Forelimb muscle (tissue), 1 donor: ENCODE results near the gene GADL1. TPM values are rescaled to one million over a fixed set of nuclear protein-coding genes. Genes with fewer than 3 reads are reported as not detected.

ENCODE experiments used
- DNase-seq: peaks from one replicate; pipeline ENCODE4 v3.0.0-alpha.2; 2013; ENCODE audit warnings: low read depth
- polyA plus RNA-seq: library from polyadenylated mRNA; unstranded; fragments of 120-200 nt; gene quantifications from one replicate; pipeline ENCODE4 v1.2.1, GENCODE V29; 2013; ENCODE audit not compliant: insufficient read length

Gene GADL1
- polyA plus RNA-seq, 1 donor, result 28.7 TPM

GRCh38 chr3:30811151-30811795 is 83.2 kb downstream of the GADL1 start:
- no peak for DNase-seq

GRCh38 chr3:30810625-30811024 is 83.8 kb downstream of the GADL1 start:
- DNase-seq, result no peak

DNA sequence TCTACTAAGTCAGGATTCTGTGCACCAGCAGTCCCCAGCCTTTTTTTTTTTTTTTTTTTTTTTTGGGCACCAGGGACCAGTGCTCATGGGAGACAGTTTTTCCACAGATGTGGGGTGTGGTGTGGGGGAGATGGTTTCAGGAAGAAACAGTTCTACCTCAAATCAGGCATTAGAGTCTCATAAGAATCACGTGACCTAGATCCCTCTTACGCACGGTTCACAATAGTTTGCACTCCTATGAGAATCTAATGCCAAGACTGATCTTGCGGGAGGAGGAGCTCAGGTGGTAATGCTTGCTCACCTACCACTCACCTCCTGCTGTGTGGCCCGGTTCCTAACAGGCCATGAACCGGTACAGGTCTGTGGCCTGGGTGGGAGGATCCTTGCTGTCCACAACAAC is 88.8 kb downstream of the GADL1 start:
- no peak for DNase-seq

DNA sequence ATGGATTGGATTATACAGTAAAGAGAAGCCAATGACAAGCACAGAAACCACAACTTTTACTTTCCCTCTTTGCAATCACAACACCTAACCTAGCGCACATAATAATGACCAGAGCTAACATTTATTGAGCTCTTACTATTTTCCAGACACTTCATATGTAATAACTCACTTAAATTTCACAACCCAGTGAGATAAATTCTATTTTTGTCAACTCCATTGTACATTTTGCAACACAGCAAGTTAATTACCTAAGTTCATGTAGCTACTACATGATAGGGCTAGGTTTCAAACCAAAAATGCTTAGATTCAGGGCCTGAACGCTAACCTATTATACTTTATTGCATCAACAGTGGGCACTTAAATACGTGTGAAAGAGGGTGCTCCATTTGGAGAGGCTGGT is 89.5 kb downstream of the GADL1 start:
- no peak for DNase-seq

GRCh38 chr3:30795176-30795575 is 99.3 kb downstream of the GADL1 start:
- DNase-seq, result no peak

- DNase-seq, result no peak
Measured at GRCh38 chr3:30793740-30794139, 100.7 kb downstream of the GADL1 start.

DNA sequence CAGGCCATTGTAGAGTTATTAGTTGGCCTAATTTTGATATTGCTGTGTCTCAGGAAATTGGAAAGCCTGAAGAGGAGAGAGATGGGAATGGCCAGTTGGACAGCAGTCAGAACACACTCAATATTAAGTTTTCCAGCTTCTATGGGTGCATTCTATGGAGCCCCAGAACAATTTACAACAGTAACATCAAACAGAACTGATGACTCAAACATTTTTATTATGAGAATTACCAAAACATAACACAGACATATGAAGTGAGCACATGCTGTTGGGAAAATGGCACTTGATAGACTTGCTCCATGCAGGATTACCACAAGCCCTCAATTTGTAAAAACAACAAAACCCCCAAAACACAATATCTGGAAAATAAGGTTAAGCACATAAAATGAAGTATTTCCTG is 104.3 kb downstream of the GADL1 start:
- DNase-seq, result no peak

GRCh38 chr3:30786365-30786764 is 108.1 kb downstream of the GADL1 start:
- DNase-seq, result no peak

DNA sequence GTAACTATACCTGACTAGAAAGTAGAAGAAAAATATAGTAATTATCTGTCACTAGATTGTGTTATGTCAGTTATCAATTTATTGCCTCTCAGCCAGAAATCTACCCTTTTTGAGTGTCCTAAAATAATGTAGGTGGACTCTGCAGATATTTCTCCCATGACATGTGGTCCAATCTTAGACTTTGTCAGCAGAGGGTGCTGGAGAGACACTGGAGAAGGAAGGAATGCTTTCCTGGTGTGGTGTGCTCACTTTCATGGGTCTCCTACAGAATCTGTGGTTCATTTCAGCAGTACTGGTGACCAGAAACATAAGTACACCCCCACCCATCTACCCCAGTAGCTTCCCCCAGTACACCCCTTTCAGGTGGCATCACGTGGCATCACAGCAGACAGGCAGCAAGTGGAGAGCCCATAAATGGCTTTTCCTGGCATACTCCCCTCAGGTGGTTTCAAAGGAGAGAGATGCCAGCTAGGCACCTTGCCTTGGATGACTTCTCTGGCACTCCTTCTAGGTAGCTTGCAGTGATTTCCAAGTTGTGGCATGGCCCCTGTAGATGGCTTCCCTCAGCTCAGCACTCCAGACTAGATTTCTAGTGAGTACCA is 114.7 kb downstream of the GADL1 start:
- DNase-seq, result no peak

DNA sequence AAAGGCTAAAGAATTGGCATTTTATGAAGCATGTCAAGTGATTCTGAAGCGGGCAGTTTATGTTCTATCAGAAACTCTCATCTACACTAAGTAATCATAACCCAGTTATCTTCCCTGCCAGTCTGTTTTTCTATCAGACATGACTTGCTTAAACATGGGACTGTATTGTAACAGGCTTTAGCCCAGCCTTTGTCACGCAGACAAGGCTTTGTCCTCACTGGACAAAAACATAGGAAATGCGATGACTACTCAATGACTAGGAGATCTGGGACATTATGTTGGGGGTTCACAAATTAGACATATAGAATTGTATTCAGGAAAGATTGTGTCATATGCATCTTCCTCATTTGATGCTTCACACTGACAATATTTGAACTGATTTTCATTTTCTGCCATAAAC is 115.5 kb downstream of the GADL1 start:
- no peak for DNase-seq

DNA sequence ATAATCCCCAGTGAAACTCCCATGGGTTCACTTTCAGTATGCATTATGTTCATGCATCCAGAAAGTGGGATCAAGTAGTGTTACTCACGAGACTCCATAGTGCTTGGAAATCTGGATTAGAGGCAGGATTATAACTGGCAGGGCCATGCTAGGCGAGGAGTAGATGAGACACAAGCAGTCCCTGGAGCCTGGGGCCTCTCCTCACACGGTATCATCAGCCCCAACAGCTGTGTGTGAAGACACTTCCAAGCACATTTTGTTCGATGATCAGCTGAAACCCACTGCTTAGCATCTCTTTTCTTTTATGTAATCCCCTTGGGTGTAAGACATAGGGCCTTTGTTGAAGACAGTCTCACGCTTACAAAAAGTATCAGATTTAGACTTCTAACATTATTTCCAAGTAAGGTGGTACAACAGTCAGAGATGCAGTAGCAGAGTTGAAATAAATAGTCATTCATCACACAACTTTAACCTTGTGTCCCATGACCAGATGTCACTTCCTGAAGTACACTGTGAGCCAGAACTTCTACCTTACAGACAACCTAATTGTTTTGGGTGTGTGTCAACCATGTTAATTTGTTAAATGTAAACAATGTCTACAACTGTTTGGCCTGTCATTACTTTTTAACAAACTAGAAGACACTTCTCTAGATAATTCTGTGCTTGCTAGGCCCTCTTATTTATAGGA is 116.9 kb downstream of the GADL1 start:
- DNase-seq, result no peak

DNA sequence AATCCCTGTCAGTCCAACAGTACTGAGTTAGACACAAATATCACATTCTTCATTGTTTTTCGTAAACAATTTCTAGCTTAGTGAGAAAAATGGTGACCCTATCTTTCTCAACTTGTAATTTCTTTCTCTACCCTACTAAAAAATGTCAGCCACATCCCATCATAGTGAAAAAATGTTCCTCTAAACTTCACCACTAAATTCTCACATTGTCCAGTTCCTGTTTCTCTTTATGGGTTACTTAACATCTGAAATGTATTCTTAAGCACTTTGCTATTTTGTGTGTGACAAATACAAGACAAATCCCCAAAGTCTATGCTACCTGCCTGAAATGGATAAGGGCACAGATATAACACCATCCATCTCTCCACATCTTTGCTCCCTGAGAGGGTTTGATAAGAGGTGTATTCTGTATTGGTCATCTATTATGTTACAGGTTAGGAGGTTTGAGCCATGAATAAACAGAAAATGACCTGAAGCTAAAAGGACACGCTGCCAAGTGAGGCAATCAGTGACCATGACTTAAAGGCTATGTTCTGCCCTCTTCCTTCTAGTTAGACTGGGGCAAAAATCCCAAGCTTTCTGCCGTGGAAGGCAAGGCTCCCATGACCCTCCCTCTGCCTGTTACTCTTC is 118.2 kb downstream of the GADL1 start:
- DNase-seq, result no peak

DNA sequence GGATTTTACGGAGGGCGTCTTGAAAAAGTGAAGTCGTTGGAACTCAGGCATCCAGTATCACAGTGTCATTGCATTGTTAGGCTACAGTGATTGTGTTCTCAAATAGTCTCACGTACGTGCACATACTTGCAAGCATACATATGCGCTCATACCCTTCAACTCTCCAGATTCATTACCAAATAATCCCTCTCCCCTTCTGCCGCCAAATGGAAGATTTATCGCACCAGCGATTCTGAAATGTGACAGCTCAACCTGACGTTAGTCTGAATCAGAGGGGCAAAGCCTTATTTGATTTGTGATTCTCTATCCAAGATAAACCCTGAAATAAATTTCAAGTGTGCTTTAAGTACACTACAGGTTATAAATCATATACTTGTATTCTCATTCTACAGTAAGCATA is 119.4 kb downstream of the GADL1 start:
- no peak for DNase-seq

DNA sequence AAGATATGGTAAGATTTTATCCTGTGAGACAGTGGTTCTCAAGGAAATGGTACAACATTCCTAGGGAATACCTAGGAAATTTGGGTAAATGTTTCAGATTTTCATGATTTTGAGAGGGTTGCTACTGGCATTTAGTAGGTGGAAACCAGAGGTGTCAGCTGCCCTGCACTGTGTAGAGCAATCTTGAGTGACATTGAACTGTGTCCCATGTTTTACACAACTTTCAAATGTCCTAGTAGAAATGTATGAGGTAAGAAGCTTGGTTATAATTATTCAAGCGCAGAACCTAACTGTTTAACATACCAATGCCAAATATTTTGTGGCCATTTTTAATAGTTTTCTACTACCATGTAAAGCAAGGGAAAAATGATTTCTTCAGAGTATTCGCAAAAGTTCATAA is 120.4 kb downstream of the GADL1 start:
- no peak for DNase-seq

- DNase-seq, result no peak
Measured at GRCh38 chr3:30770387-30770786, 124.1 kb downstream of the GADL1 start.

DNA sequence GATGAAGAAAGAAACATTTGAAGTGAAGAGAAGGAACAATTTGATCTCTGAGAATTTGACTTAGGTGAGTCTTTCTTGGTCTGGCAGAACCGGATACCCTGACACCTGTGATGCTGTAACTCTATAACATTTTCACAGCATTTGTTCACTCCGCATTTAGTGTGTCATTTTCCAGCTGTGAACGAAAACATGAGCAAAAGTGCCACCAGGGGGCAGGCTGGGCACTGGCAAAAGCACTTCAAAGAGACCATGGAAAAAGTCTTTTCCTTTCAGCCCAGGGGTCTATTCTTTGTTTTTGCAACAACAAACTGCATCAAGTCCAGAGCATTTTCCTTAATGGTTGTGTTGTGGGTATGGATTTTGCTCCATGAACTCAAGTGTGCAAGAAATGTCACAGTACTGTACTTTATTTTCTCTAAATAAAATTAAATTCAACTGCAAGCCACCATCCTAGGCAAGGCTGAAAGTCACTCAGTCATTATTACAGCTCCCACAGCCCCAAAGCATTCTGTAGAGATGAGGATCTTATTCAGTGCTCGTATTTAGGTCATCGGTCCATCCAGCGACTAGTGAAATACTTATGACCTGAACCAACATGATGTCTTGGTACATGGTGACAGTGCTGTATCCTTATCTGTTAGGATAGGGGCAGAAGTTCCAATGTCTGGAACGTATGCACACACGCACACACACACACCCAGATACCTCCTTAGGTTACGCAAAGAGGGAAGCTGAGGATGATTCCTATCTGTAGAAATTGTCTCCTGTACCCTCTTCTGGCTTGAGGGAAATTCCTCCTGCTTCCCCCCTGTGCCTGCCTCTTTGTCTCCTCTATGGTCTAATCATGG is 125.5 kb downstream of the GADL1 start:
- DNase-seq, result no peak

DNA sequence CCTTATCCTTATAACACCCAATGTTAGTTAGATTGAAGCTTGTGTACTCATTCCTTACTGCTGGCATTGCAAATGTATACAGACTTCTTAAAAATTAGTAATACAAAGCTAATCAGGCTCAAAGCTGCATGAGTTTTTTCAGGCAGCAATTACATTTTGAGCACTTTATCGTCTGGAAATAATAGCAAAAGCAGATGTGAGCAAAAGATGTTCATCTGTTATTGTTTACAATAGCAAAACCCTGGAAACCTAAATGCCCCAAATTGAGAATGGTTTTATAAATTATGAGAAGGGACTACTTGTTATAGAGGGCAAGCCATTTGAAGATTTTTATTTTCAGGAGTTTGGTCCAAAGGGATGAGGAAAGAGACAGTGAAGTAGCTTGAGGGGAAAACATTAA is 126.4 kb downstream of the GADL1 start:
- no peak for DNase-seq

GRCh38 chr3:30766522-30766921 is 127.9 kb downstream of the GADL1 start:
- no peak for DNase-seq

GRCh38 chr3:30764891-30765290 is 129.6 kb downstream of the GADL1 start:
- DNase-seq, result no peak

DNA sequence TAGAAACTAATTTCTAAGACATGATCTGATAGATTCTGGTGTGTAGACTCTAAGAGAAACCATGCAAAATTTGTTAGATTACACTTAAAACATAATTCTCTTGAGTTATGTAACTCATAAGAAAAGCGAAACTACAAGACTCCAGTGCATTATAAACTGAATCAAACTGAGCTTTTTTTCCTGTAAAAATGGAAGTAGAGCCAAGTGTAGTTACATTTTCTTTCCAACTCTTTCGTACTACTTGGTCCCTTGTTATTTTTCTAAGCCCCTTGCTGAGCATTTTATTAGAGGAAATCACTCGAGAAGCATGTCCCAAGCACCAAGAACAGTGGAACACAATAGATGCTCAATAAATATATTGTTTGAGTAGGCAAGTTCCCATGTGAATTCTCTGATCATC is 130.2 kb downstream of the GADL1 start:
- DNase-seq, result no peak

- DNase-seq, result no peak
Measured at GRCh38 chr3:30761374-30761773, 133.1 kb downstream of the GADL1 start.

DNA sequence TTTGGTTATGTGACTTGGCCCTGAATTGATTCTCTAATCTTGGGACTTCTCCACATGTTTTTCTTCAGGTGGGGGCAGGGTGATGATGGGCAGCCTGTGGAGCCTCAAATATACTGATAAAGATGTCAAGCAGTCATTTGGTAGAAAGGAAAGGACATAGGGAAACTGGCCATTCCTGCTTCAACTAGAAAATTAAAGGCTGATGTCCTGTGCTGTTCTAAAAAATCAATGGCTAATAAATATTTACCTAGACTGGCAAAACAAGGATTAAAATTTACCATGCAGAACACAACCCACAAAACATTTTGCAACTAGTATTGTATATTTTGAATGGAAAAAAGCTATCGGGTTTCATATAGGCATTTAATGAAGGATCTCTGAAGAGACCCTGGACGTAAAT is 133.7 kb downstream of the GADL1 start:
- no peak for DNase-seq
